ENCODE data around the gene PTPRA. TPM values are rescaled to one million over a fixed set of nuclear protein-coding genes. Genes with fewer than 3 reads are reported as not detected.

Gene PTPRA
- total and polyA plus RNA-seq, 2 of the 13 experiments (the other 11 are each of a cell fraction or from before 2014, with no cell fraction given) = 47.2 to 127 TPM

- no peak; the same call in 1 of the 2 replicates for TF ChIP-seq ARNTL (CRISPR knock-in tag; IDR thresholded peaks at IDR 0.05)
- peak; percentile 67; the same call in 1 of the 2 replicates for TF ChIP-seq THAP9 (CRISPR knock-in tag; IDR thresholded peaks at IDR 0.05; ENCODE audit: borderline replicate concordance)
- TF ChIP-seq CEBPZ (IDR thresholded peaks at IDR 0.05; ENCODE audit: low read length) = no peak
- peak; percentile 100 for TF ChIP-seq POLR2G (IDR thresholded peaks at IDR 0.05; ENCODE audit: low read depth, low read length)
- peak; percentile 68; the same call in 1 of the 2 replicates for TF ChIP-seq MEF2D (CRISPR knock-in tag; IDR thresholded peaks at IDR 0.05)
- TF ChIP-seq ZNF441 (CRISPR knock-in tag; IDR thresholded peaks at IDR 0.05; ENCODE audit: borderline replicate concordance) = peak; percentile 79; the same call in 1 of the 2 replicates
- TF ChIP-seq KAT2B (IDR thresholded peaks at IDR 0.05; ENCODE audit: borderline replicate concordance, low read depth, low read length) = no peak
- no peak for TF ChIP-seq ZNF660 (CRISPR knock-in tag; IDR thresholded peaks at IDR 0.05; ENCODE audit: borderline replicate concordance, low read depth)
- no peak; the same call in none of the 2 replicates for TF ChIP-seq MXD1 (CRISPR knock-in tag; IDR thresholded peaks at IDR 0.05)
- TF ChIP-seq PHF20 (CRISPR knock-in tag; IDR thresholded peaks at IDR 0.05) = peak; percentile 87
- 0 out of 2 replicates have a peak, but pooled peaks have one; percentile 39 for TF ChIP-seq KIAA2018 (CRISPR knock-in tag; IDR thresholded peaks at IDR 0.05; ENCODE audit: borderline replicate concordance)
- peak; percentile 97 for TF ChIP-seq ZNF737 (CRISPR knock-in tag; IDR thresholded peaks at IDR 0.05; ENCODE audit: borderline replicate concordance)
- TF ChIP-seq NCOA2 (CRISPR knock-in tag; IDR thresholded peaks at IDR 0.05) = peak; percentile 64
These were observed at the start of gene PTPRA (continued) for GRCh38 chr20:2873010-2873746.
